Parathyroid adenoma (tissue), 2 donors: ENCODE data around the gene PROX2.

Experiments
- H2AFZ ChIP-seq: fragments of 300-600 bp; sonication (generic); one replicate; pipeline ENCODE4 v1.7.0; 2017; ENCODE audit warnings: antibody characterized with exemption, mild to moderate bottlenecking
- H3K27ac ChIP-seq: fragments of 300-600 bp; sonication (generic); one replicate; pipeline ENCODE4 v1.7.0; 2017
- H3K27me3 ChIP-seq: fragments of 300-600 bp; sonication (generic); one replicate; pipeline ENCODE4 v1.7.0; 2017; ENCODE audit warnings: low read length; ENCODE audit not compliant: control insufficient read depth, insufficient read depth
- H3K36me3 ChIP-seq: fragments of 300-600 bp; sonication (generic); one replicate; pipeline ENCODE4 v1.7.0; 2017; ENCODE audit warnings: low read length; ENCODE audit not compliant: control insufficient read depth, insufficient read depth
- H3K4me1 ChIP-seq: fragments of 300-600 bp; sonication (generic); one replicate; pipeline ENCODE4 v1.7.0; 2017; ENCODE audit warnings: control low read depth
- H3K4me2 ChIP-seq: fragments of 300-600 bp; sonication (generic); one replicate; pipeline ENCODE4 v1.7.0; 2017; ENCODE audit warnings: low read length
- H3K4me3 ChIP-seq: fragments of 300-600 bp; sonication (generic); one replicate; pipeline ENCODE4 v1.7.0; 2017; ENCODE audit warnings: low read depth, low read length
- H3K79me2 ChIP-seq: fragments of 300-600 bp; sonication (generic); one replicate; pipeline ENCODE4 v1.7.0; 2017; ENCODE audit warnings: control low read depth
- H3K9ac ChIP-seq: fragments of 300-600 bp; sonication (generic); one replicate; pipeline ENCODE4 v1.7.0; 2017; ENCODE audit warnings: mild to moderate bottlenecking
- H3K9me3 ChIP-seq: fragments of 300-600 bp; sonication (generic); one replicate; pipeline ENCODE4 v1.7.0; 2017; ENCODE audit warnings: low read length; ENCODE audit not compliant: control insufficient read depth
- TF ChIP-seq, protein P1 (sequence below): fragments of 300-600 bp; sonication (generic); IDR thresholded peaks from one replicate; pipeline ENCODE4 v1.7.0; 2017; ENCODE audit warnings: antibody characterized with exemption, mild to moderate bottlenecking
- donor health status: primary hyperparathyroidism.

PROX2 gene

GRCh38 chr14:74898694-74899093 is 22.7 kb upstream of the PROX2 start:
- no peaks in the 10 kb centered on the region for H3K27me3 ChIP-seq
- H2AFZ ChIP-seq = no peak overlapping the region
- no peak overlapping the region for H3K4me3 ChIP-seq
- H3K4me2 ChIP-seq = no peak overlapping the region
- H3K9me3 ChIP-seq = no peaks in the 10 kb centered on the region
- no peaks in the 10 kb centered on the region for H3K79me2 ChIP-seq
- TF ChIP-seq, protein P1, sequence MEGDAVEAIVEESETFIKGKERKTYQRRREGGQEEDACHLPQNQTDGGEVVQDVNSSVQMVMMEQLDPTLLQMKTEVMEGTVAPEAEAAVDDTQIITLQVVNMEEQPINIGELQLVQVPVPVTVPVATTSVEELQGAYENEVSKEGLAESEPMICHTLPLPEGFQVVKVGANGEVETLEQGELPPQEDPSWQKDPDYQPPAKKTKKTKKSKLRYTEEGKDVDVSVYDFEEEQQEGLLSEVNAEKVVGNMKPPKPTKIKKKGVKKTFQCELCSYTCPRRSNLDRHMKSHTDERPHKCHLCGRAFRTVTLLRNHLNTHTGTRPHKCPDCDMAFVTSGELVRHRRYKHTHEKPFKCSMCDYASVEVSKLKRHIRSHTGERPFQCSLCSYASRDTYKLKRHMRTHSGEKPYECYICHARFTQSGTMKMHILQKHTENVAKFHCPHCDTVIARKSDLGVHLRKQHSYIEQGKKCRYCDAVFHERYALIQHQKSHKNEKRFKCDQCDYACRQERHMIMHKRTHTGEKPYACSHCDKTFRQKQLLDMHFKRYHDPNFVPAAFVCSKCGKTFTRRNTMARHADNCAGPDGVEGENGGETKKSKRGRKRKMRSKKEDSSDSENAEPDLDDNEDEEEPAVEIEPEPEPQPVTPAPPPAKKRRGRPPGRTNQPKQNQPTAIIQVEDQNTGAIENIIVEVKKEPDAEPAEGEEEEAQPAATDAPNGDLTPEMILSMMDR = no peak
- H3K36me3 ChIP-seq = no peaks in the 10 kb centered on the region
- no peak overlapping the region for H3K9ac ChIP-seq
- no peaks in the 10 kb centered on the region for H3K4me1 ChIP-seq
- no peak overlapping the region for H3K27ac ChIP-seq

DNA sequence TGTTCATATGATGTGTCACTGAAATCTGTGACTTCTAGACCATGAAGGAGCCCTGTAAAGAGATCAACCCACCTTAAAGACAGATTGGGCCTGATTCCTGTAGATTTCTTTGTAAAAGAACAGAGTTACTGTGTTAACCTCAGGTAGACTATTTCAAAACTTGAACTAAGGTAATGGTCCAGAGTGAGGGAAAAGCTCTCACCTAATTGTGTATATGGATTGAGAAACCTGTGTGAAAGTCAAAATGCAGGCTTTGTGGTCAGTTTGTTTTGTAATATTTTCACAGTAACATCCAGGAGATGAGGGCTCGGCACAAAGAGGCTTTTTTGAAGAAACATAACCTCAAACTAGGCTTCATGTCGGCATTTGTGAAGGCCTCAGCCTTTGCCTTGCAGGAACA is 22.1 kb upstream of the PROX2 start:
- TF ChIP-seq, protein P1 = no peak

DNA sequence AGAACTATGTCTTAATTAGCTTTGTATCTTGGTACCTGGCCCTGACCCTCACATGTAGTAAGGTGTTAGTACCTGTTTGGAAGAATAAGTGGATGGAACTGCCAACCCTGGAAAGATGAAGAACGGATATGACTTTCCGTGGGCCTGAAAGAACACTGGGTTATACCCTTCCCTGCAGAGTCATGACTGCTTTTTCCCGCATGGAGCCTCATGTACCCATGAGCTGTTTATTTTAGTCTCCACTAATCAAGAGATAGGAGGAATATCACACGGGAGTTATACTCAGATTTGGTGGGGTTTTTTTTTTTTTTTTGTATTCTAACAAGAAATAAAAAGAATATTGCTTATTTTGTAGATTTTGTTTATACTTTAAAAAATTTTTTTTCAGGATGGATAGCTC is 21.7 kb upstream of the PROX2 start:
- H3K27ac ChIP-seq = no peak overlapping the region
- H2AFZ ChIP-seq = no peak overlapping the region
- H3K9me3 ChIP-seq = no peaks in the 10 kb centered on the region
- no peaks in the 10 kb centered on the region for H3K79me2 ChIP-seq
- no peak overlapping the region for H3K4me2 ChIP-seq
- TF ChIP-seq, protein P1 = no peak
- no peak overlapping the region for H3K9ac ChIP-seq
- no peaks in the 10 kb centered on the region for H3K27me3 ChIP-seq
- no peak overlapping the region for H3K4me3 ChIP-seq
- H3K4me1 ChIP-seq = no peaks in the 10 kb centered on the region
- no peaks in the 10 kb centered on the region for H3K36me3 ChIP-seq

More for the DNA sequence above, 22.1 kb upstream of the PROX2 start:
- Histone ChIP-seq H3K36me3 (no peaks in the 10 kb centered on the region), H3K4me3 (no peak overlapping the region), H3K27me3 (no peaks in the 10 kb centered on the region), H3K79me2 (no peaks in the 10 kb centered on the region), H3K4me2 (no peak overlapping the region), H3K4me1 (no peaks in the 10 kb centered on the region), H3K9me3 (no peaks in the 10 kb centered on the region), H2AFZ (no peak overlapping the region), H3K27ac (no peak overlapping the region), H3K9ac (no peak overlapping the region)

DNA sequence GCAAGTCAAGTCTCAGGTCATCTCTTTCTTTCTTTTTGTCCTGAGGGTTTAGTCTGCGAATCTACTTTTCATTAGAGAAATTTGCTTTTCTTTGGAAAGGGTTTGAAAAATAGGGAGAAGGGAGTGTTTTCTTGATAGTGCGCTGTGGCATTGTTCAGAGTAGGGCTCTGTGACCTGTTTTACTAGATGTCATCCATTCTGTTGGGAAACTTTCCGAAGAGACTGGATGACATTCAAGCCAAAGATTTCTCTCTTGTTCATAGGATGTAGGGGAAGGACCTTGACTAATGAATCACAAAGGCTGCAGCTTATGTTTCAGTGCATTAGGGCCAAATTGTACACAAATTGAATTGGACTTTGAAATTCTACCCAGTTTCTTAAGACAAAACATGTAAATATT is 20.5 kb upstream of the PROX2 start:
- no peaks in the 10 kb centered on the region for H3K79me2 ChIP-seq
- no peak overlapping the region for H3K4me2 ChIP-seq
- no peak overlapping the region for H3K4me3 ChIP-seq
- TF ChIP-seq, protein P1 = no peak
- no peak overlapping the region for H3K27ac ChIP-seq
- no peaks in the 10 kb centered on the region for H3K27me3 ChIP-seq
- no peak overlapping the region for H3K9ac ChIP-seq
- no peaks in the 10 kb centered on the region for H3K9me3 ChIP-seq
- H3K36me3 ChIP-seq = no peaks in the 10 kb centered on the region
- H3K4me1 ChIP-seq = no peaks in the 10 kb centered on the region
- H2AFZ ChIP-seq = no peak overlapping the region

- H3K36me3 ChIP-seq = no peaks in the 10 kb centered on the region
- no peak overlapping the region for H3K9ac ChIP-seq
- no peaks in the 10 kb centered on the region for H3K9me3 ChIP-seq
- no peaks in the 10 kb centered on the region for H3K4me1 ChIP-seq
- H2AFZ ChIP-seq = no peak overlapping the region
- H3K27me3 ChIP-seq = no peaks in the 10 kb centered on the region
- TF ChIP-seq, protein P1 = no peak
- no peaks in the 10 kb centered on the region for H3K79me2 ChIP-seq
- no peak overlapping the region for H3K27ac ChIP-seq
- H3K4me2 ChIP-seq = no peak overlapping the region
- H3K4me3 ChIP-seq = no peak overlapping the region
These were observed 17.7 kb upstream of the PROX2 start for GRCh38 chr14:74893614-74894091.
